ENCODE data around the gene GDF15. TPM values are rescaled to one million over a fixed set of nuclear protein-coding genes. Genes with fewer than 3 reads are reported as not detected.

GDF15 gene
- polyA plus RNA-seq, 4 donors: 2.8 to 15.0 (median 6.6) TPM

Other genes with a start within 250 kb of the GDF15 start
- gene PIK3R2, start 233.0 kb upstream of the GDF15 start, polyA plus RNA-seq (ENCODE audit: insufficient read length in 4 of 4): 10 to 100 TPM; 23.1 to 34.3 (median 28.3) TPM
- 10 to 100 TPM; 14.7 to 21.6 (median 16.5) TPM for gene IFI30, start 212.3 kb upstream of the GDF15 start, polyA plus RNA-seq (ENCODE audit: insufficient read length in 4 of 4)
- gene MPV17L2, start 192.9 kb upstream of the GDF15 start, polyA plus RNA-seq (ENCODE audit: insufficient read length in 4 of 4): 10 to 100 TPM in 1 of 4 donors, 1 to 10 TPM in 3; 9.2 to 12.9 (median 9.6) TPM
- gene RAB3A, start 182.1 kb upstream of the GDF15 start, polyA plus RNA-seq (ENCODE audit: insufficient read length in 4 of 4): 1 to 10 TPM; 3.7 to 6.1 (median 5.4) TPM
- gene PDE4C, start 159.7 kb upstream of the GDF15 start, polyA plus RNA-seq (ENCODE audit: insufficient read length in 4 of 4): 1 to 10 TPM in 1 of 4 donors, under 1 TPM in 3; 0.37 to 2.3 (median 0.69) TPM
- gene IQCN, start 111.7 kb upstream of the GDF15 start, polyA plus RNA-seq (ENCODE audit: insufficient read length in 4 of 4): 1 to 10 TPM; 4.6 to 7.2 (median 5.5) TPM
- 100 to 1,000 TPM in 1 of 4 donors, 10 to 100 TPM in 3; 62.4 to 106 (median 80.8) TPM for gene JUND, start 104.5 kb upstream of the GDF15 start, polyA plus RNA-seq (ENCODE audit: insufficient read length in 4 of 4)
- gene LSM4, start 63.1 kb upstream of the GDF15 start, polyA plus RNA-seq (ENCODE audit: insufficient read length in 4 of 4): 100 to 1,000 TPM in 1 of 4 donors, 10 to 100 TPM in 3; 80.4 to 119 (median 89.7) TPM
- 10 to 100 TPM; 22.2 to 27.7 (median 25.7) TPM for gene PGPEP1, start 45.6 kb upstream of the GDF15 start, polyA plus RNA-seq (ENCODE audit: insufficient read length in 4 of 4)
- gene LRRC25, start 11.5 kb downstream of the GDF15 start, polyA plus RNA-seq (ENCODE audit: insufficient read length in 4 of 4): 1 to 10 TPM; 1.0 to 1.3 (median 1.2) TPM
- gene SSBP4, start 33.2 kb downstream of the GDF15 start, polyA plus RNA-seq (ENCODE audit: insufficient read length in 4 of 4): 100 to 1,000 TPM in 1 of 4 donors, 10 to 100 TPM in 3; 69.6 to 124 (median 75.4) TPM
- 100 to 1,000 TPM in 3 of 4 donors, 10 to 100 TPM in 1; 99.2 to 156 (median 106) TPM for gene ISYNA1, start 52.0 kb downstream of the GDF15 start, polyA plus RNA-seq (ENCODE audit: insufficient read length in 4 of 4)
- gene ELL, start 135.9 kb downstream of the GDF15 start, polyA plus RNA-seq (ENCODE audit: insufficient read length in 4 of 4): 10 to 100 TPM in 1 of 4 donors, 1 to 10 TPM in 3; 9.3 to 11.6 (median 9.3) TPM
- gene FKBP8, start 157.4 kb downstream of the GDF15 start, polyA plus RNA-seq (ENCODE audit: insufficient read length in 4 of 4): 100 to 1,000 TPM; 143 to 225 (median 150) TPM
- gene KXD1, start 171.7 kb downstream of the GDF15 start, polyA plus RNA-seq (ENCODE audit: insufficient read length in 4 of 4): 10 to 100 TPM; 54.1 to 61.4 (median 59.7) TPM
- gene UBA52, start 185.7 kb downstream of the GDF15 start, polyA plus RNA-seq (ENCODE audit: insufficient read length in 4 of 4): 100 to 1,000 TPM; 682 to 931 (median 738) TPM
- 10 to 100 TPM; 19.2 to 47.3 (median 24.8) TPM for gene REX1BD, start 202.6 kb downstream of the GDF15 start, polyA plus RNA-seq (ENCODE audit: insufficient read length in 4 of 4)
- 1 to 10 TPM; 3.5 to 5.3 (median 4.2) TPM for gene CRLF1, start 220.6 kb downstream of the GDF15 start, polyA plus RNA-seq (ENCODE audit: insufficient read length in 4 of 4)
- gene TMEM59L, start 226.7 kb downstream of the GDF15 start, polyA plus RNA-seq (ENCODE audit: insufficient read length in 4 of 4): 1 to 10 TPM; 1.6 to 3.8 (median 3.3) TPM

Data from right renal pelvis (tissue), 4 donors.